NCI-H69 (cell line): ENCODE results near the gene INKA2.

Experiments
- DNase-seq: peaks from one replicate; lab custom pipeline; 2025; lab: John Stamatoyannopoulos, UW

INKA2 gene

GRCh38 chr1:111739194-111739924 lies at the start of gene INKA2:
INKA2 (minus strand) TSS chr1:111739395; CDS start chr1:111739242, 153 bp downstream.
- DNase-seq, result peak; percentile 94

GRCh38 chr1:111786669-111787207 lies 47.5 kb upstream of the INKA2 start:
- DNase-seq, result no peak

- no peak for DNase-seq
These were observed 45.2 kb upstream of the INKA2 start for GRCh38 chr1:111784273-111784901.

GRCh38 chr1:111779546-111779945 lies 40.4 kb upstream of the INKA2 start:
- DNase-seq, result no peak

- no peak for DNase-seq
These were observed 39.4 kb upstream of the INKA2 start for GRCh38 chr1:111778541-111779051.

GRCh38 chr1:111778066-111778465 lies 38.9 kb upstream of the INKA2 start:
- DNase-seq, result no peak

GRCh38 chr1:111777301-111777700 lies 38.1 kb upstream of the INKA2 start:
- no peak for DNase-seq

- DNase-seq, result no peak
These were observed 37.7 kb upstream of the INKA2 start for GRCh38 chr1:111776861-111777260.

GRCh38 chr1:111776391-111776790 lies 37.2 kb upstream of the INKA2 start:
- no peak for DNase-seq

- no peak for DNase-seq
These were observed 36.8 kb upstream of the INKA2 start for GRCh38 chr1:111775966-111776365.

GRCh38 chr1:111770916-111771315 lies 31.7 kb upstream of the INKA2 start:
- no peak for DNase-seq

GRCh38 chr1:111769517-111770146 lies 30.4 kb upstream of the INKA2 start:
- DNase-seq, result peak; percentile 53

- DNase-seq, result no peak
These were observed 29.4 kb upstream of the INKA2 start for GRCh38 chr1:111768625-111769024.

- DNase-seq, result no peak
These were observed 28.8 kb upstream of the INKA2 start for GRCh38 chr1:111768023-111768422.

GRCh38 chr1:111762332-111762731 lies 23.1 kb upstream of the INKA2 start:
- DNase-seq, result no peak

- no peak for DNase-seq
These were observed 22.5 kb upstream of the INKA2 start for GRCh38 chr1:111761717-111762116.

GRCh38 chr1:111758373-111758772 lies 19.2 kb upstream of the INKA2 start:
- DNase-seq, result no peak

- no peak for DNase-seq
These were observed 16.9 kb upstream of the INKA2 start for GRCh38 chr1:111756124-111756513.

GRCh38 chr1:111755331-111756123 lies 16.3 kb upstream of the INKA2 start, which contains the start of gene DDX20:
DDX20 (plus strand) TSS chr1:111755901; CDS start chr1:111755925, 24 bp downstream.
- DNase-seq, result peak; percentile 95

- peak; percentile 78 for DNase-seq
These were observed 15.8 kb upstream of the INKA2 start for GRCh38 chr1:111754984-111755330.

GRCh38 chr1:111751906-111752575 lies 12.8 kb upstream of the INKA2 start:
- DNase-seq, result no peak
